AG09319 (cell line): ENCODE results near the gene NSMCE4A.
A peak's percentile ranks its signal among the peaks of the same experiment; 100 is the strongest.
"Not testable (repeated sequence)": the region's sequence is repeated elsewhere in the genome, so short reads cannot be mapped to it uniquely, and the experiment has no call there.

Experiments used
- DNase-seq: peaks from one replicate; pipeline ENCODE4 v3.0.0-alpha.2; 2010; ENCODE audit warnings: low read depth; ENCODE audit errors: extremely low read depth
- TF ChIP-seq, protein P1 (sequence below): IDR thresholded peaks from 2 replicates; pipeline ENCODE4 v1.5.1; 2011; ENCODE audit warnings: low read depth, mild to moderate bottlenecking, inconsistent platforms, low read length, moderate library complexity

Gene NSMCE4A

DNA sequence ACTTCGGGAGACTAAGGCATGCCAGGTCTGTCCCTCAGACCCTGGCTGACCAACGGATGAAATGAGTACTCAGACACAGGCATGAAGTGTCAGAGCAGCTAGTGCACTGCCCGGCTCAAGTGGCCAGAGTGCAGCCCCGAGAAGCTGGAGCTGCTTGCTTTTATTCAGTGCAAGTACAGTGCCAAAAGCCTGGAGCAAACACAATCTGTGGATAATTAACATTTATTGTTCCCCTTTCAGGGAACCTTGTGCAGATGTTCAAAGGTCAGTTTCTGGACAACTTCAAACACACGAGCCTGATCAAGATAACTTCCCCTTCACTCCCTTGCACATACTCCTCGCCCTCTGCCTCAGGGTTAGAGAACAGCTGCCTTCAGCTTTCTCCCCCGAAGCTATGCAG lies 39.3 kb downstream of the NSMCE4A start:
- TF ChIP-seq, protein P1, sequence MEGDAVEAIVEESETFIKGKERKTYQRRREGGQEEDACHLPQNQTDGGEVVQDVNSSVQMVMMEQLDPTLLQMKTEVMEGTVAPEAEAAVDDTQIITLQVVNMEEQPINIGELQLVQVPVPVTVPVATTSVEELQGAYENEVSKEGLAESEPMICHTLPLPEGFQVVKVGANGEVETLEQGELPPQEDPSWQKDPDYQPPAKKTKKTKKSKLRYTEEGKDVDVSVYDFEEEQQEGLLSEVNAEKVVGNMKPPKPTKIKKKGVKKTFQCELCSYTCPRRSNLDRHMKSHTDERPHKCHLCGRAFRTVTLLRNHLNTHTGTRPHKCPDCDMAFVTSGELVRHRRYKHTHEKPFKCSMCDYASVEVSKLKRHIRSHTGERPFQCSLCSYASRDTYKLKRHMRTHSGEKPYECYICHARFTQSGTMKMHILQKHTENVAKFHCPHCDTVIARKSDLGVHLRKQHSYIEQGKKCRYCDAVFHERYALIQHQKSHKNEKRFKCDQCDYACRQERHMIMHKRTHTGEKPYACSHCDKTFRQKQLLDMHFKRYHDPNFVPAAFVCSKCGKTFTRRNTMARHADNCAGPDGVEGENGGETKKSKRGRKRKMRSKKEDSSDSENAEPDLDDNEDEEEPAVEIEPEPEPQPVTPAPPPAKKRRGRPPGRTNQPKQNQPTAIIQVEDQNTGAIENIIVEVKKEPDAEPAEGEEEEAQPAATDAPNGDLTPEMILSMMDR, result no peak
- no peak for DNase-seq

DNA sequence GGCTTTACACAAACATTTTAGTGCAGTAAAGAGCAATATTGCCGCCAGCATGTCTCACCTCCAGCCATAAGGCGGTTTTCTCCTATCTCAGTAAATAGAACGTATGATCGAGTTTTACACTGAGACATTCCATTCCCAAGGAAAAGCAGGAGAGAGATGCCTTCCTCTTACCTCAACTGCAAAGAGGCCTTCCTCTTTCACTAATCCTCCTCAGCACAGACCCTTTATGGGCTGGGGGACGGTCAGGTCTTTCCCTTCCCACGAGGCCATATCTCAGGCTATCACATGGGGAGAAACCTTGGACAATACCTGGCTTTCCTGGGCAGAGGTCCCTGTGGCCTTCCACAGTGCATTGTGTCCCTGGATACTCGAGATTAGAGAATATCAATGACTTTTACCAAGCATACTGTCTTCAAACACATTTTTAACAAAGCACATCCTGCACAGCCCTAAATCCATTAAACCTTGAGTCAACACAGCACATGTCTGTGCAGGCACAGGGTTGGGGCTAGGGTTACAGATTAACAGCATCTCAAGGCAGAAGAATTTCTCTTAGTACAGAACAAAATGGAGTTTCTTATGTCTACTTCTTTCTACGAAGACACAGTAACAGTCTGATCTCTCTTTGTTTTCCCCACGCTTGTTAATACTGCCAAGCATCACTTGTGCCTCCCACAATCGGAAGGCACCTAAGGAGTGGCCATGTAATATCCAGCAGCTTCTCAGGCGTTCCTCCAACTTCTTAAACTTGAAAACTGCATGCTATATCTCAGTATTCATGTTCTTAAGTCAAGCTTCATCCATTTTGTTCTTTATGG lies 44.5 kb downstream of the NSMCE4A start:
- not testable (repeated sequence) for DNase-seq

DNA sequence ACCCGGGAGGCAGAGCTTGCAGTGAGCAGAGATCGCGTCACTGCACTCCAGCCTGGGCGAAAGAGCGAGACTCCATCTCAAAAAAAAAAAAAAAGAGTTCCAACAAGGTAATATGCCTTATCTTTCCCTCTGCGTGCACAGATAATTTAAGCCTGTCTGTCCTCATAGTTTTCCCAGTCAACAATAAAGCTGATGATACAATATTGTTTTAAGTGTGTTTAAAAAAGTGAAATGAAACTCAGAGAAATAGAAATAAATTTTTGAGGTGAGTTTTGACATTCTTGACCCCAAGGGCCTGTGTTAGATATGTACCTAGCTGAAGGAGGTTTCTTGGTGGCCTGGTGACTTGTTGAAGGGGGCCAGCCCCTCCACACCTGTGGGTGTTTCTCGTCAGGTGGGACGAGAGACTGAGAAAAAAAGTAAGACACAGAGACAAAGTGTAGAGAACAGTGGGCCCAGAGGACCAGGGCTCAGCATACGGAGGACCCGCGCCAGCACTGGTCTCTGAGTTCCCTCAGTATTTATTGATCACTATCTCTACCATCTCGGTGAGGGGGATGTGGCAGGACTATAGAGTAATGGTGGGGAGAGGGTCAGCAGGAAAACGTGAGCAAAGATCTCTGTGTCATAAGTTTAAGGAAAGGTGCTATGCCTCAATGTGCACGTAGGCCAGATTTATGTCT lies 45.3 kb downstream of the NSMCE4A start:
- DNase-seq, result not testable (repeated sequence)

DNA sequence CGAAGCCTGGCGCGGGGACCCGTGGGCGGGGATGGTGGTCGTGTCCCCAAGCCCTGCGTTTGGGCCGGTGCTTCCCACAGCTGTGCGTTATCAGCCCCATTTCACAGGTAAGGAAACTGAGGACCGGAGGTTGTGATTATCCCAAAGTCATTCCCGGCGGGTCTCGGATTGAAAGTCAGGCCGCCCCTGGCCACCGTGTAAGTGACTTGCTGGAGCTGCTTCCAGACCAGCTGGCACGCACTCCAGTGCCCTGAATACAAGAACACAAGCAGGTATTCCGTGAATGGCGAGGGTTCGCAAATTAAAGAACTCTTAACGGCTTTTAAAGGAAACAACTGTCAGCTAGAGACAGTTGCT lies 46.5 kb downstream of the NSMCE4A start:
- no peak for DNase-seq

DNA sequence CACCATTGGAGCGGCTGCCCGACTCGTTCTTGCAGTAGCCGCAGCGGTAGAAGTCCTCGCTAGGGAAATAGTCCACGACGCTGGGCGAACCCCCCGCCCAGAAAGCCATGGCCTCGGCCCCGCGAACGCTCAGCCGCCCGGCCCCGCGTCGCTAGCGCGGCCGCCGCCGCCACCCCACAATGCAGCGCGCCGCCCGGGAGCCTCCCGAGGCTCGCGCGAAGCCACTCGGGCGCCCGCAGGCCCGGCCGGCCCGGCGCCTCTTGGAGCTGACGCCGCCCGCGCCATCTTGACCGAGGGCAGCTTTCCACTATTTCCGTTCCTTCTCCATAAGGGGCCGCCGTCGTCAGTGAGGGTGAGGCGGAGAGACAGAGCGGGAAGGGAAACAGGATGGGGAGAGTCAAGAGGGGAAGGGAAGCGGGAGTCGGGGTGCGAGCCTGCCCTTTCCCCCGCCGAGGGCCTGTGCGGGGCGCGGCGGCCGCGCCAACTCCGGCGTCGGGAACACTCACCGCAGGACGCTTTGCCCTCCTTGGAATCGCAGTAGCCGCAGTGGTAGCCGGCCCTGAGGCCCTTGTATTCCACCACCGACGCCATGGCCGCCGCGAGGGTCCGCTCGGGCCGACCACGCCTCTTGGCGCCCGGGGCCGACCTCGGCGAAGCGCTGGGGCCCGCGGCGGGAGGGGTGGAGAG lies 47.0 kb downstream of the NSMCE4A start, which contains the start of gene ATE1:
Gene ATE1 (minus strand): TSS at position 191 of the 687 bp plus-strand sequence. CDS start 82 bp downstream, at position 109.
- DNase-seq, result peak; percentile 76
- TF ChIP-seq, protein P1, result peak; percentile 20

More for the DNA sequence above, 46.5 kb downstream of the NSMCE4A start:
- TF ChIP-seq, protein P1, result no peak

DNA sequence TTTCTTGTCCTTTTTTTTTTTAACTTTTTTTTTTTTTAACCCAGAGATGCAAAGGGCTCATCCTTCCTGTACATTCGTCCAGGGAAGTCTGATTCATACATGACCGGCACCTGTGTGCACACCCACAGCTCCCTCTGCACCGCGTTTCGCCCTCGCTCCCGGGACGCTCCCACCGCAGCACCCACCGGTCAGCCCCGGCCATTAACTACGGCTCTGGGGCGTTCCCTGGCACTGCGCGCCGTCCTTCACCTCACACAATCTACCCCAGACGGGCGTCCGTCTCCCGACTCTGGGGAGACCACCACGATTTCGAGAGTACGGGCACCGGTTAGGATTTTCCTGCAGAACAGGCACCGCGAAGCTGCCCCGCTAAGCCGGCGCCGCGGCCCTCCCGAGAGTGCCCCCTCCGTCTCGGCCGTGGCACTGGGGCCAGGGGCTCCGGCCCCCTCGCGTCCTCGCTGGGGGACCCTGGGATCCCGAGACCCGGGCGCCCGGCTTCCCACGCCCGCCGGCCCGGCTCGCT lies 47.6 kb downstream of the NSMCE4A start:
- TF ChIP-seq, protein P1, result no peak
- DNase-seq, result no peak

DNA sequence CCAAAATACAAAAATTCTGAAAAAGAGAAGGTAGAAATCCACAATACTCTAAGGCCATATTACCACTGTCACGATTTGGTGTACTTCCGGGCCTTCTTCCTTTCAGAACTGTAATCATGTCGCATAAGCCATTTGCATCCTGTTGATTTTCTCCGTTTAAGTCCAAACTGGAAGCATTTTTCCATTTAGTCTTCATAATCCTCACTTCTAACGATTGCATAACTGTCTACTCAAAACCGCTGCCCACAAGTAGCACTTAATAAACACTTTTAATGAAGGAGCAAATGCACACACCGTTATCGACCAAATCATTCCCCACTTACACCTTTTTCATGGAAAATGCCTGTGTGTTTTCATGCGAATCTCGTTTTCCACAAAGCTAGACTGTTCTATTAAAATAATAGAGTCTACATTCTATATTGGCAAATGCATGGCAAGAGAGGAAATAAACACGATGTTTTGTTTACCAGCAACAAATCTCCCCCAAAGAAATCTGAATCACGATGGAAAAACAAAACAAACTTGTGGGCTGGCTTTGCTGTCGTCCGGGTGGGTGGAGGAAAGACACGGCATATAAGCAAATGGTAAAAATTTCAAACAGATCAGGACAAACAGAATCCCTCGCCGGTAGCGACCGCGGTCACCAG lies 48.2 kb downstream of the NSMCE4A start:
- DNase-seq, result no peak
- TF ChIP-seq, protein P1, result no peak
